GM18907 (cell line): Measurements from ENCODE around the gene MTM1.

Experiments used
- ATAC-seq: cut with Tn5 transposase; IDR thresholded peaks from one replicate; pipeline ENCODE4 v1.9.1; 2021; ENCODE audit warnings: mild to moderate bottlenecking, moderate library complexity; ENCODE audit not compliant: unreplicated experiment

The MTM1 gene

GRCh38 chrX:150548251-150548650, 20.2 kb upstream of the MTM1 start:
- ATAC-seq = no peak

GRCh38 chrX:150548684-150549083, 19.7 kb upstream of the MTM1 start:
- ATAC-seq = no peak

- no peak for ATAC-seq
Measured at GRCh38 chrX:150551963-150552362, 16.5 kb upstream of the MTM1 start.

- no peak for ATAC-seq
Measured at GRCh38 chrX:150558424-150558823, 10.0 kb upstream of the MTM1 start.

- ATAC-seq = no peak
Measured at GRCh38 chrX:150564838-150565237, 3.6 kb upstream of the MTM1 start.

GRCh38 chrX:150565551-150565950, 2.9 kb upstream of the MTM1 start:
- no peak for ATAC-seq

GRCh38 chrX:150566734-150567182, 1.7 kb upstream of the MTM1 start:
- no peak for ATAC-seq

GRCh38 chrX:150567645-150568319, 639 bp upstream of the MTM1 start:
- no peak for ATAC-seq

GRCh38 chrX:150569155-150569477, 695 bp downstream of the MTM1 start:
- peak; percentile 32 for ATAC-seq

- ATAC-seq = peak; percentile 21
Measured at GRCh38 chrX:150570512-150570911, 2.1 kb downstream of the MTM1 start.

- ATAC-seq = no peak
Measured at GRCh38 chrX:150572206-150572605, 3.8 kb downstream of the MTM1 start.

- ATAC-seq = no peak
Measured at GRCh38 chrX:150573106-150573505, 4.7 kb downstream of the MTM1 start.

GRCh38 chrX:150573702-150574101, 5.3 kb downstream of the MTM1 start:
- no peak for ATAC-seq

GRCh38 chrX:150574559-150575418, 6.4 kb downstream of the MTM1 start:
- peak; percentile 52 for ATAC-seq

GRCh38 chrX:150575419-150575814, 7.0 kb downstream of the MTM1 start:
- ATAC-seq = no peak

- ATAC-seq = no peak
Measured at GRCh38 chrX:150577174-150577573, 8.8 kb downstream of the MTM1 start.

- no peak for ATAC-seq
Measured at GRCh38 chrX:150581093-150581775, 12.8 kb downstream of the MTM1 start.

- no peak for ATAC-seq
Measured at GRCh38 chrX:150582338-150582948, 14.0 kb downstream of the MTM1 start.

GRCh38 chrX:150587585-150588503, 19.4 kb downstream of the MTM1 start:
- ATAC-seq = no peak

- ATAC-seq = no peak
Measured at GRCh38 chrX:150594584-150594983, 26.2 kb downstream of the MTM1 start.
